Cerebellar nuclear complex (tissue), 1 donor: ENCODE data around the gene ATRNL1.
"Not testable (repeated sequence)": the region's sequence is repeated elsewhere in the genome, so short reads cannot be mapped to it uniquely, and the experiment has no call there.

Experiments used
- DNase-seq, 2 experiments: peaks; one replicate each; lab custom pipeline; 2025; lab: John Stamatoyannopoulos, UW

ATRNL1 gene

GRCh38 chr10:115432188-115432819, 339.1 kb downstream of the ATRNL1 start:
- no peak for DNase-seq

- DNase-seq, result no peak
Observed at GRCh38 chr10:115436999-115437398, 343.8 kb downstream of the ATRNL1 start.

- DNase-seq, result no peak
Observed at GRCh38 chr10:115441907-115442545, 348.9 kb downstream of the ATRNL1 start.

GRCh38 chr10:115456812-115457211, 363.6 kb downstream of the ATRNL1 start:
- DNase-seq, result no peak

GRCh38 chr10:115483294-115483693, 390.1 kb downstream of the ATRNL1 start:
- no peak for DNase-seq

GRCh38 chr10:115491526-115492140, 398.5 kb downstream of the ATRNL1 start:
- no peak for DNase-seq

GRCh38 chr10:115503546-115503945, 410.4 kb downstream of the ATRNL1 start:
- DNase-seq, result no peak

- no peak for DNase-seq
Observed at GRCh38 chr10:115514895-115515294, 421.7 kb downstream of the ATRNL1 start.

GRCh38 chr10:115525141-115525540, 432.0 kb downstream of the ATRNL1 start:
- DNase-seq, result no peak

- not testable (repeated sequence) for DNase-seq
Observed at GRCh38 chr10:115527682-115528081, 434.5 kb downstream of the ATRNL1 start.

GRCh38 chr10:115536401-115536800, 443.2 kb downstream of the ATRNL1 start:
- not testable (repeated sequence) for DNase-seq

- no peak for DNase-seq
Observed at GRCh38 chr10:115539142-115539762, 446.1 kb downstream of the ATRNL1 start.

- DNase-seq, result no peak
Observed at GRCh38 chr10:115555887-115556402, 462.8 kb downstream of the ATRNL1 start.

GRCh38 chr10:115558252-115558651, 465.1 kb downstream of the ATRNL1 start:
- no peak for DNase-seq

GRCh38 chr10:115566867-115567266, 473.7 kb downstream of the ATRNL1 start:
- DNase-seq, result no peak

- DNase-seq, result no peak
Observed at GRCh38 chr10:115572740-115573455, 479.7 kb downstream of the ATRNL1 start.

GRCh38 chr10:115580239-115580638, 487.1 kb downstream of the ATRNL1 start:
- no peak for DNase-seq

- DNase-seq, result no peak
Observed at GRCh38 chr10:115593060-115593459, 499.9 kb downstream of the ATRNL1 start.

GRCh38 chr10:115604627-115605026, 511.5 kb downstream of the ATRNL1 start:
- DNase-seq, result no peak

GRCh38 chr10:115606086-115606485, 512.9 kb downstream of the ATRNL1 start:
- no peak for DNase-seq

- DNase-seq, result no peak
Observed at GRCh38 chr10:115606741-115607140, 513.6 kb downstream of the ATRNL1 start.

GRCh38 chr10:115624448-115624847, 531.3 kb downstream of the ATRNL1 start:
- no peak for DNase-seq
